GM12878 (cell line): ENCODE measurements around the gene DCAF7. TPM values are rescaled to one million over a fixed set of nuclear protein-coding genes. Genes with fewer than 3 reads are reported as not detected.

Experiments used
- CREB1 ChIP-seq: IDR thresholded peaks from 2 replicates; pipeline ENCODE4 v1.6.1; 2012; ENCODE audit warnings: low read depth, mild to moderate bottlenecking, inconsistent platforms
- ETV6 ChIP-seq, 2 experiments: fragments of 450-650 bp in 1 of 2; IDR thresholded peaks in 1 of 2; conservative IDR thresholded peaks in 1 of 2; 2 replicates each; pipeline ENCODE4 v1.6.1; 2014; ENCODE audit warnings: antibody characterized with exemption in 1 of 2, borderline replicate concordance in 1 of 2, low read depth in 1 of 2, mild to moderate bottlenecking in 1 of 2, moderate library complexity in 1 of 2
- HCFC1 ChIP-seq: fragments of 150-350 bp; IDR thresholded peaks from 2 replicates; pipeline ENCODE4 v1.6.1; 2014; ENCODE audit warnings: low read length
- HDGF ChIP-seq: fragments of 450-650 bp; IDR thresholded peaks from 2 replicates; pipeline ENCODE4 v1.6.1; 2016; ENCODE audit warnings: antibody characterized with exemption
- MEF2A ChIP-seq: IDR thresholded peaks from 2 replicates; pipeline ENCODE4 v1.6.1; 2011; ENCODE audit warnings: low read depth, mild to moderate bottlenecking, low read length, moderate library complexity; ENCODE audit not compliant: insufficient read depth
- MTA3 ChIP-seq: IDR thresholded peaks from 2 replicates; pipeline ENCODE4 v1.6.1; 2012; ENCODE audit warnings: low read length, inconsistent platforms, borderline replicate concordance
- MYB ChIP-seq: fragments of 150-350 bp; IDR thresholded peaks from 2 replicates; pipeline ENCODE4 v1.6.1; 2014; ENCODE audit warnings: mild to moderate bottlenecking, low read depth, low read length, borderline replicate concordance
- NR2C1 ChIP-seq: fragments of 450-650 bp; IDR thresholded peaks from 2 replicates; pipeline ENCODE4 v1.6.1; 2017; ENCODE audit warnings: antibody characterized with exemption, mild to moderate bottlenecking, moderate library complexity
- POU2F2 ChIP-seq: IDR thresholded peaks from 3 replicates; pipeline ENCODE4 v1.6.1; 2011; ENCODE audit warnings: low read depth, mild to moderate bottlenecking, low read length, borderline replicate concordance
- RB1 ChIP-seq: fragments of 450-650 bp; formaldehyde crosslinking; IDR thresholded peaks from 2 replicates; pipeline ENCODE4 v1.6.1; 2017; ENCODE audit warnings: mild to moderate bottlenecking, borderline replicate concordance
- RBBP5 ChIP-seq: fragments of 200-600 bp; sonication (generic); conservative IDR thresholded peaks from 2 replicates; pipeline ENCODE4 v1.6.1; 2016
- RCOR1 ChIP-seq: conservative IDR thresholded peaks from 2 replicates; pipeline ENCODE4 v1.6.1; 2012; ENCODE audit warnings: low read depth, low read length, improper control_type of control experiment
- SP1 ChIP-seq: IDR thresholded peaks from one replicate; pipeline ENCODE4 v1.6.1; 2011; ENCODE audit warnings: low read depth, low read length
- YY1 ChIP-seq: IDR thresholded peaks from 2 replicates; pipeline ENCODE4 v1.6.1; 2011; ENCODE audit warnings: low read depth, mild to moderate bottlenecking, low read length
- ZNF384 ChIP-seq: IDR thresholded peaks from 2 replicates; pipeline ENCODE4 v1.6.1; 2012; ENCODE audit warnings: low read depth, mild to moderate bottlenecking, low read length, improper control_type of control experiment, borderline replicate concordance
- ZNF622 ChIP-seq: fragments of 450-650 bp; IDR thresholded peaks from 2 replicates; pipeline ENCODE4 v1.6.1; 2017; ENCODE audit warnings: mild to moderate bottlenecking, inconsistent platforms
- polyA plus RNA-seq, 11 experiments: library from polyadenylated mRNA; depleted of rRNA in 4 of 11; unstranded in 6 of 11; stranded (reverse) in 5 of 11; fragments of >200 nt; fragmentation: Nextera tagmentation in 4 of 11; fragmentation: Illumina TruSeq in 1 of 11; extraction: Ambion mirVana in 4 of 11; extraction: Trizol in 1 of 11; gene quantifications; 1 replicate in 1 of 11; 2 replicates in 10 of 11; pipeline versions ENCODE4 v1.2.1 to v1.2.3, GENCODE V29; 2011 to 2016; ENCODE audit warnings: inconsistent platforms in 2 of 11, missing spikeins in 2 of 11, low read depth in 1 of 11
- total RNA-seq, 4 experiments: library from RNA; depleted of rRNA in 3 of 4; stranded (reverse); fragments of >200 nt in 3 of 4; fragmentation: Illumina TruSeq in 1 of 4; extraction: Trizol in 1 of 4; gene quantifications; 2 replicates each; pipeline versions ENCODE4 v1.2.1 to v1.2.3, GENCODE V29; 2013 to 2021
- TF ChIP-seq, protein P1 (sequence below): fragments of 150-350 bp; IDR thresholded peaks from 2 replicates; pipeline ENCODE4 v1.6.1; 2016; ENCODE audit warnings: low read depth, low read length
- TF ChIP-seq, protein P2 (sequence below): fragments of 450-650 bp; IDR thresholded peaks from 2 replicates; pipeline ENCODE4 v1.6.1; 2016; ENCODE audit warnings: mild to moderate bottlenecking
- TF ChIP-seq, protein P3 (sequence below): fragments of 450-650 bp; IDR thresholded peaks from 2 replicates; pipeline ENCODE4 v1.6.1; 2014; ENCODE audit warnings: mild to moderate bottlenecking
- TF ChIP-seq, protein P4 (sequence below): IDR thresholded peaks from 2 replicates; pipeline ENCODE4 v1.6.1; 2011; ENCODE audit warnings: mild to moderate bottlenecking, low read depth, low read length, moderate library complexity; ENCODE audit not compliant: insufficient replicate concordance

The DCAF7 gene
- total and polyA plus RNA-seq, 10 of the 15 experiments (the other 5 are each of a cell fraction or from before 2014, with no cell fraction given): 27.0 to 103 (median 54.5) TPM

DNA sequence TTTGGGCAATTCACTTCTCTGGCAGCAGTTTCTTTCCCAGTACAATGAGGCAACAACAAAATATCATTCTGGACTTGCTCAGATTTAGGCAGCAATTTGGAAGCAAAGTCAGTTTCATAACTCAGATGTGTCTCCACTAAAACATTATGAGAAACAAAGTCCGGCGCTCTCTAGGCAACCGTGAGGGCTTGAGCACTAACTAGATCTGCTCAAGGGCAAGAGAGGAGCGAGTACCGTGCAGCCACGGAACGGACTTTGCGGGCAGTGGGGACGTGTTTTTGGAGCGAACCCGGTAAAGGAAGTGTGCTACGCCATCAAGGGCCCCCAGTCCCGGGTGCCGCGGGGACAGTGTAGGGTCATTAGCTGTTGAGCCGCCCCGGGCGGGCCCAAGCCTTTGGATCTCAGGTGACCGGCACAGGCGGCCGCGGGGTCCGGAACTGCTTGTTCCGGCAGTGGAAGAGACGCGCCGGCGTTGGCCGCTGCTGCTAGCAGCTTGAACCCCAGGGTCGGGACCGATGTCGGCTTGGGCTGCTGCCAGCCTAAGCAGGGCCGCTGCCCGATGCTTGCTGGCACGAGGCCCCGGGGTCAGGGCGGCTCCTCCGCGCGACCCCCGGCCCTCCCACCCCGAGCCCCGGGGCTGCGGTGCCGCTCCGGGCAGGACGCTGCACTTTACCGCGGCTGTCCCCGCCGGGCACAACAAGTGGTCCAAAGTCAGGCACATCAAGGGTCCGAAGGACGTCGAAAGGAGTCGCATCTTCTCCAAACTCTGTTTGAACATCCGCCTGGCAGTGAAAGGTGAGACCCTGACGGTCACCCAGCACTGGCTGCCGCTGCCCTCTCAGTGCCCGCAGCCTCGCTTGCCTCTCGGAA, 50.5 kb downstream of the DCAF7 start, which contains the start of gene TACO1 (continued):
- TF ChIP-seq, protein P1, sequence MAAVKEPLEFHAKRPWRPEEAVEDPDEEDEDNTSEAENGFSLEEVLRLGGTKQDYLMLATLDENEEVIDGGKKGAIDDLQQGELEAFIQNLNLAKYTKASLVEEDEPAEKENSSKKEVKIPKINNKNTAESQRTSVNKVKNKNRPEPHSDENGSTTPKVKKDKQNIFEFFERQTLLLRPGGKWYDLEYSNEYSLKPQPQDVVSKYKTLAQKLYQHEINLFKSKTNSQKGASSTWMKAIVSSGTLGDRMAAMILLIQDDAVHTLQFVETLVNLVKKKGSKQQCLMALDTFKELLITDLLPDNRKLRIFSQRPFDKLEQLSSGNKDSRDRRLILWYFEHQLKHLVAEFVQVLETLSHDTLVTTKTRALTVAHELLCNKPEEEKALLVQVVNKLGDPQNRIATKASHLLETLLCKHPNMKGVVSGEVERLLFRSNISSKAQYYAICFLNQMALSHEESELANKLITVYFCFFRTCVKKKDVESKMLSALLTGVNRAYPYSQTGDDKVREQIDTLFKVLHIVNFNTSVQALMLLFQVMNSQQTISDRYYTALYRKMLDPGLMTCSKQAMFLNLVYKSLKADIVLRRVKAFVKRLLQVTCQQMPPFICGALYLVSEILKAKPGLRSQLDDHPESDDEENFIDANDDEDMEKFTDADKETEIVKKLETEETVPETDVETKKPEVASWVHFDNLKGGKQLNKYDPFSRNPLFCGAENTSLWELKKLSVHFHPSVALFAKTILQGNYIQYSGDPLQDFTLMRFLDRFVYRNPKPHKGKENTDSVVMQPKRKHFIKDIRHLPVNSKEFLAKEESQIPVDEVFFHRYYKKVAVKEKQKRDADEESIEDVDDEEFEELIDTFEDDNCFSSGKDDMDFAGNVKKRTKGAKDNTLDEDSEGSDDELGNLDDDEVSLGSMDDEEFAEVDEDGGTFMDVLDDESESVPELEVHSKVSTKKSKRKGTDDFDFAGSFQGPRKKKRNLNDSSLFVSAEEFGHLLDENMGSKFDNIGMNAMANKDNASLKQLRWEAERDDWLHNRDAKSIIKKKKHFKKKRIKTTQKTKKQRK: peak; percentile 51
- peak; percentile 69; the same call in 1 of the 2 replicates for TF ChIP-seq MTA3
- TF ChIP-seq, protein P2, sequence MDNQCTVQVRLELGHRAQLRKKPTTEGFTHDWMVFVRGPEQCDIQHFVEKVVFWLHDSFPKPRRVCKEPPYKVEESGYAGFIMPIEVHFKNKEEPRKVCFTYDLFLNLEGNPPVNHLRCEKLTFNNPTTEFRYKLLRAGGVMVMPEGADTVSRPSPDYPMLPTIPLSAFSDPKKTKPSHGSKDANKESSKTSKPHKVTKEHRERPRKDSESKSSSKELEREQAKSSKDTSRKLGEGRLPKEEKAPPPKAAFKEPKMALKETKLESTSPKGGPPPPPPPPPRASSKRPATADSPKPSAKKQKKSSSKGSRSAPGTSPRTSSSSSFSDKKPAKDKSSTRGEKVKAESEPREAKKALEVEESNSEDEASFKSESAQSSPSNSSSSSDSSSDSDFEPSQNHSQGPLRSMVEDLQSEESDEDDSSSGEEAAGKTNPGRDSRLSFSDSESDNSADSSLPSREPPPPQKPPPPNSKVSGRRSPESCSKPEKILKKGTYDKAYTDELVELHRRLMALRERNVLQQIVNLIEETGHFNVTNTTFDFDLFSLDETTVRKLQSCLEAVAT: no peak; the same call in 1 of the 2 replicates
- TF ChIP-seq RB1: peak; percentile 92; the same call in 1 of the 2 replicates
- TF ChIP-seq CREB1: peak; percentile 81
- peak; percentile 63; the same call in 1 of the 2 replicates for TF ChIP-seq RBBP5
- TF ChIP-seq SP1: peak; percentile 62
- TF ChIP-seq, protein P3, sequence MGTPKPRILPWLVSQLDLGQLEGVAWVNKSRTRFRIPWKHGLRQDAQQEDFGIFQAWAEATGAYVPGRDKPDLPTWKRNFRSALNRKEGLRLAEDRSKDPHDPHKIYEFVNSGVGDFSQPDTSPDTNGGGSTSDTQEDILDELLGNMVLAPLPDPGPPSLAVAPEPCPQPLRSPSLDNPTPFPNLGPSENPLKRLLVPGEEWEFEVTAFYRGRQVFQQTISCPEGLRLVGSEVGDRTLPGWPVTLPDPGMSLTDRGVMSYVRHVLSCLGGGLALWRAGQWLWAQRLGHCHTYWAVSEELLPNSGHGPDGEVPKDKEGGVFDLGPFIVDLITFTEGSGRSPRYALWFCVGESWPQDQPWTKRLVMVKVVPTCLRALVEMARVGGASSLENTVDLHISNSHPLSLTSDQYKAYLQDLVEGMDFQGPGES: peak; percentile 65
- no peak for TF ChIP-seq HDGF
- TF ChIP-seq ETV6 (conservative IDR thresholded peaks at IDR 0.05 in 1 of 2, IDR thresholded peaks at IDR 0.05 in 1 of 2; ENCODE audit: borderline replicate concordance in 1 of 2, low read depth in 1 of 2): peak in 1 of 2 experiments; percentile 54; a peak in 1 of 4 replicates
- TF ChIP-seq MYB: no peak
- peak; percentile 91 for TF ChIP-seq HCFC1
- no peak for TF ChIP-seq RCOR1
- TF ChIP-seq NR2C1: peak; percentile 68
- TF ChIP-seq, protein P4, sequence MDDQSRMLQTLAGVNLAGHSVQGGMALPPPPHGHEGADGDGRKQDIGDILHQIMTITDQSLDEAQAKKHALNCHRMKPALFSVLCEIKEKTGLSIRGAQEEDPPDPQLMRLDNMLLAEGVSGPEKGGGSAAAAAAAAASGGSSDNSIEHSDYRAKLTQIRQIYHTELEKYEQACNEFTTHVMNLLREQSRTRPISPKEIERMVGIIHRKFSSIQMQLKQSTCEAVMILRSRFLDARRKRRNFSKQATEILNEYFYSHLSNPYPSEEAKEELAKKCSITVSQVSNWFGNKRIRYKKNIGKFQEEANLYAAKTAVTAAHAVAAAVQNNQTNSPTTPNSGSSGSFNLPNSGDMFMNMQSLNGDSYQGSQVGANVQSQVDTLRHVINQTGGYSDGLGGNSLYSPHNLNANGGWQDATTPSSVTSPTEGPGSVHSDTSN: peak; percentile 7
- TF ChIP-seq ZNF622: no peak
- peak; percentile 89 for TF ChIP-seq POU2F2
- peak; percentile 92 for TF ChIP-seq YY1
- no peak for TF ChIP-seq ZNF384
- TF ChIP-seq MEF2A: 0 out of 2 replicates have a peak, but pooled peaks have one; percentile 40
